Thyroid gland (tissue), 4 donors: ENCODE data around the gene KIFC3.
A peak's percentile ranks its signal among the peaks of the same experiment; 100 is the strongest.

ENCODE experiments used
- POLR2A ChIP-seq, 2 donors: fragments of 450-650 bp; IDR thresholded peaks; one replicate each; pipeline ENCODE4 v1.6.1; 2017; ENCODE audit warnings: antibody characterized with exemption in 2 of 2, mild to moderate bottlenecking in 2 of 2, moderate library complexity in 1 of 2
- TF ChIP-seq, protein P1 (sequence below), 6 experiments: fragments of 200-600 bp in 3 of 6; fragments of 450-650 bp in 3 of 6; sonication (generic) in 3 of 6; IDR thresholded peaks; one replicate each; pipeline ENCODE4 v1.5.1; 2016 to 2019; ENCODE audit warnings: antibody characterized with exemption in 6 of 6, mild to moderate bottlenecking in 2 of 6, inconsistent platforms in 1 of 6, moderate library complexity in 1 of 6

DNA sequence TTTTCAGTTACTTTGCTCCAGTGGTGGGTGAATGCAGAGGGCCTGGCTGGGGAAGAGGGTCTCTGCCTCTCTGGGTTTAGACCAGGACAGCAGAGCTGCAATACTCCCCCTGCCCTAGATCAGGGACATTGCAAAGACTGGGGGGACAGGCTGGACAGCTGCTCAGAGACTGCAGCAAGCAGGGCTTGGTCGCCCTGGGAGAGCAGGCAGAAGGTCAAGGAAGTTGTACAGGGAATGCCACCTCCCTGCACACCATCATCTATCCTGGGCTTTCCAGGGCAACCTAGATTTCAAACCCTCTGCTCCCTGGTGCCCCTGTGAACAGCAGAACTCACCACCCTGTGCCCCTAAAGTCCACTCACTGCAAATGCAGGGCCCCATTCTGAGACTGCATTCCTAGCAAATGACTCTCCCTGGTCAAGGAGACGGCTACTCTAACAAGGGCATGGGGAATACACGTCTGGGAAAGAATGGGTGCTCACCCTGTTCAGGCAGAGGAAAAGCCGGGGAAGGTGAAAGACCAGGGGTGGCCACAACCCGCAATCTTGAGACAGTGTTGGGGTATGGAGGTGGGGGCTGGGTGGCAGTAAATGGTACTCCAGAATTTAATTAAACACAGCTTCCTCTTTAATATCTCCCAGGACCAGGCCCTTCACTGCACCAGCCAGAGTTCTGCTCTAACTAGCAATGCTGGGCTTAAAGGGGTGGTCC, 1.0 kb downstream of the KIFC3 start:
- TF ChIP-seq, protein P1, sequence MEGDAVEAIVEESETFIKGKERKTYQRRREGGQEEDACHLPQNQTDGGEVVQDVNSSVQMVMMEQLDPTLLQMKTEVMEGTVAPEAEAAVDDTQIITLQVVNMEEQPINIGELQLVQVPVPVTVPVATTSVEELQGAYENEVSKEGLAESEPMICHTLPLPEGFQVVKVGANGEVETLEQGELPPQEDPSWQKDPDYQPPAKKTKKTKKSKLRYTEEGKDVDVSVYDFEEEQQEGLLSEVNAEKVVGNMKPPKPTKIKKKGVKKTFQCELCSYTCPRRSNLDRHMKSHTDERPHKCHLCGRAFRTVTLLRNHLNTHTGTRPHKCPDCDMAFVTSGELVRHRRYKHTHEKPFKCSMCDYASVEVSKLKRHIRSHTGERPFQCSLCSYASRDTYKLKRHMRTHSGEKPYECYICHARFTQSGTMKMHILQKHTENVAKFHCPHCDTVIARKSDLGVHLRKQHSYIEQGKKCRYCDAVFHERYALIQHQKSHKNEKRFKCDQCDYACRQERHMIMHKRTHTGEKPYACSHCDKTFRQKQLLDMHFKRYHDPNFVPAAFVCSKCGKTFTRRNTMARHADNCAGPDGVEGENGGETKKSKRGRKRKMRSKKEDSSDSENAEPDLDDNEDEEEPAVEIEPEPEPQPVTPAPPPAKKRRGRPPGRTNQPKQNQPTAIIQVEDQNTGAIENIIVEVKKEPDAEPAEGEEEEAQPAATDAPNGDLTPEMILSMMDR (IDR thresholded peaks at IDR 0.05) = peak in 1 of 6 experiments; percentile 8
- no peak for TF ChIP-seq POLR2A (IDR thresholded peaks at IDR 0.05)
